ENCODE results near the gene ADPRHL1. TPM values are rescaled to one million over a fixed set of nuclear protein-coding genes. Genes with fewer than 3 reads are reported as not detected.

The ADPRHL1 gene
- total RNA-seq, 2 experiments from 2014 or later: 0.42 to 0.47 TPM

GRCh38 chr13:113419531-113420193 is 33.6 kb downstream of the ADPRHL1 start:
- Mint-ChIP-seq H3K27me3 (no peaks in the 10 kb centered on the region), H3K9me3 (no peaks in the 10 kb centered on the region), H3K4me3 (no peak overlapping the region), H3K27ac (no peak overlapping the region), H3K4me1 (ENCODE audit: low read depth) (no peaks in the 10 kb centered on the region), H3K36me3 (ENCODE audit: low read depth) (no peaks in the 10 kb centered on the region)
- peaks cover 0 to 5% of the 10 kb centered on the region in 2 experiments for H3K9me3 ChIP-seq (ENCODE audit: control insufficient read depth in 1 of 2, insufficient read depth in 1 of 2, low read length in 2 of 2)
- DNase-seq (no peak), ATAC-seq (ENCODE audit: poor library complexity) (no peak)
- ChIA-PET CTCF (no interaction called here), POLR2A (no interaction called here)
- H3K27ac ChIP-seq (ENCODE audit: low read depth in 1 of 2, low read length in 2 of 2): no peak overlapping the region
- no peaks in the 10 kb centered on the region for H3K36me3 ChIP-seq (ENCODE audit: insufficient read depth, low read length)
- H3K27me3 ChIP-seq (ENCODE audit: control insufficient read depth in 1 of 2, insufficient read depth in 2 of 2, low read length in 2 of 2): peaks cover 0 to 3% of the 10 kb centered on the region in 2 experiments
- intact Hi-C loops (cut with DNase I, micrococcal nuclease): no loop called here
- H3K4me3 ChIP-seq (ENCODE audit: low read length): no peak overlapping the region
- no peaks in the 10 kb centered on the region for H3K4me1 ChIP-seq (ENCODE audit: insufficient read depth, low read length)
- no peak for TF ChIP-seq CTCF (IDR thresholded peaks at IDR 0.05)

DNA sequence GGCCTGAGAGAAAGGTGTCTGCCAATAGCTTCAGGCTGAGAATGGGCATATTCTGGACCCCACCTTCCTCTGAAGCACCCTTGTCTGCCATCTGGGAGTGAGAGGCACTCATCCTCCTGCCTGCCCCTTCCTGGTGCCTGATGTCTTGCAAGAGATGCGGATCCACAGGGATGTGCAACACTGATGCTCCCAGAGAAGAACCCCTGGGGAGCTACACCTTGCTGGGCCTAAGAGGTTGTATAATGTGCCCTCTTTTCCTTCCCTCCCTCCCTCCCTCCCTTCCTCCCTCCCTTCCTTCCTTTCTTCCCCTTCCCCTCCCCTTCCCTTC is 34.6 kb downstream of the ADPRHL1 start:
- Mint-ChIP-seq H3K27me3 (no peaks in the 10 kb centered on the region), H3K27ac (no peak overlapping the region), H3K36me3 (ENCODE audit: low read depth) (no peaks in the 10 kb centered on the region), H3K4me1 (ENCODE audit: low read depth) (no peaks in the 10 kb centered on the region), H3K4me3 (no peak overlapping the region), H3K9me3 (no peaks in the 10 kb centered on the region)
- intact Hi-C loops (cut with DNase I, micrococcal nuclease): no loop called here
- H3K4me1 ChIP-seq (ENCODE audit: insufficient read depth, low read length): no peaks in the 10 kb centered on the region
- no peaks in the 10 kb centered on the region for H3K36me3 ChIP-seq (ENCODE audit: insufficient read depth, low read length)
- no peak for TF ChIP-seq CTCF (IDR thresholded peaks at IDR 0.05)
- ChIA-PET POLR2A (no interaction called here), CTCF (no interaction called here)
- H3K4me3 ChIP-seq (ENCODE audit: low read length): no peak overlapping the region
- H3K9me3 ChIP-seq (ENCODE audit: control insufficient read depth in 1 of 2, insufficient read depth in 1 of 2, low read length in 2 of 2): peaks cover 0 to 5% of the 10 kb centered on the region in 2 experiments
- ATAC-seq (ENCODE audit: poor library complexity) (no peak), DNase-seq (no peak)
- H3K27ac ChIP-seq (ENCODE audit: low read depth in 1 of 2, low read length in 2 of 2): no peak overlapping the region
- H3K27me3 ChIP-seq (ENCODE audit: control insufficient read depth in 1 of 2, insufficient read depth in 2 of 2, low read length in 2 of 2): peaks cover 0 to 3% of the 10 kb centered on the region in 2 experiments

GRCh38 chr13:113417836-113418721 is 35.2 kb downstream of the ADPRHL1 start:
- ChIA-PET POLR2A (no interaction called here), CTCF (no interaction called here)
- ATAC-seq (ENCODE audit: poor library complexity): no peak
- Mint-ChIP-seq H3K27me3 (no peaks in the 10 kb centered on the region), H3K9me3 (peaks cover 1% of the 10 kb centered on the region), H3K36me3 (ENCODE audit: low read depth) (no peaks in the 10 kb centered on the region), H3K4me3 (no peak overlapping the region), H3K4me1 (ENCODE audit: low read depth) (no peaks in the 10 kb centered on the region), H3K27ac (no peak overlapping the region)
- Histone ChIP-seq H3K4me3 (ENCODE audit: low read length) (no peak overlapping the region), H3K27ac (ENCODE audit: low read depth in 1 of 2, low read length in 2 of 2) (no peak overlapping the region), H3K4me1 (ENCODE audit: insufficient read depth, low read length) (no peaks in the 10 kb centered on the region), H3K9me3 (ENCODE audit: control insufficient read depth in 1 of 2, insufficient read depth in 1 of 2, low read length in 2 of 2) (peaks cover 0 to 9% of the 10 kb centered on the region in 2 experiments), H3K27me3 (ENCODE audit: control insufficient read depth in 1 of 2, insufficient read depth in 2 of 2, low read length in 2 of 2) (peaks cover 0 to 3% of the 10 kb centered on the region in 2 experiments), H3K36me3 (ENCODE audit: insufficient read depth, low read length) (no peaks in the 10 kb centered on the region)
- DNase-seq: no peak
- intact Hi-C loops (cut with DNase I, micrococcal nuclease): no loop called here
- no peak for TF ChIP-seq CTCF (IDR thresholded peaks at IDR 0.05)

All from CD4-positive, alpha-beta T cell (primary cell).